Keratinocyte (primary cell): Measurements from ENCODE around the gene SCRN2.

Experiments used
- EZH2 ChIP-seq: IDR thresholded peaks from one replicate; pipeline ENCODE4 v1.6.1; 2012; ENCODE audit warnings: inconsistent platforms, mild to moderate bottlenecking, low read length, moderate library complexity
- TF ChIP-seq, protein P1 (sequence below), 3 experiments: IDR thresholded peaks in 1 of 3; conservative IDR thresholded peaks in 1 of 3; optimal IDR thresholded peaks in 1 of 3; 2 replicates in 2 of 3; 3 replicates in 1 of 3; pipeline versions ENCODE3 to v1.5.1; 2011; ENCODE audit warnings: low read length in 3 of 3, mild to moderate bottlenecking in 3 of 3, moderate library complexity in 2 of 3, control low read depth in 1 of 3, inconsistent platforms in 1 of 3; ENCODE audit not compliant: insufficient read depth in 2 of 3; ENCODE audit errors: extremely low read depth in 1 of 3

DNA sequence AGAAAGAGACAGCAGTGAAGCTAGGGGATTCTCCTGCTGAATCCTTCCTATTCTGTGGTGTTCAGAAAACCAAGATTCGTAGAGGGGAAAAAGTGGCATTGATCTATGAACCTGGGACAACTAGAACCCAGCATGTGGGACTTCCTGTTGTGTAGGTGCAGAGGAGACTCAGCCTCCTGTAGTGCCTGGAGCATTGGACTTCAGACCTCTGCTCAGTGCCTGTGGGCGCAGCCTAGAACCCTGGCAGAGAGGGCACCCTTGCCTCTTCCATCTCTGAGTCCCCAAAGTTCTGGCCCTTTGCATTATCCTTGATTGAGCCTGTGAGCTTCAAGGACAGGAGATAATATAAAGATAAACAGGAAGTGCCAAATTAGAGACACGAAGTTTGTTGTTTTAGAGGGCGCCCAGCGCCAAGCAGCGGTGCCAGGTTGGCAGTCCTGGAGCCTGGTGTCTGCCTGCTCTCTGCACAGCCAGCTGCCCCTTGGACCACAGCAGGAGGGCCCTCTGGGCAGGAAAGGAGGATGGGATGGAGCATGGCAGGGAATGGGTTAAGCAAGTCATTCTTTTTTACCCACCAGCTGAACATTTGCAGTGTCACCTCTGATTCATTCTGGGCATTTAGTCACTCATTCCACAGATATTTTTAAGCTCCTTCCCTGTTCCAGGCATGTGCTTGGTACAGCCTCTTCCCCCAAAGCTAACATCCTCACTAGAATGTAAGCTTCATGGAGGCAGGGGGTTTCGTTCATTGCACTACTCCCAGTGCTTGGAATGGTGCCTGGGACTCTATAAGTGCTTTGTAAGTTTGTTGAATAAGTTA, 21.8 kb upstream of the SCRN2 start:
- TF ChIP-seq, protein P1, sequence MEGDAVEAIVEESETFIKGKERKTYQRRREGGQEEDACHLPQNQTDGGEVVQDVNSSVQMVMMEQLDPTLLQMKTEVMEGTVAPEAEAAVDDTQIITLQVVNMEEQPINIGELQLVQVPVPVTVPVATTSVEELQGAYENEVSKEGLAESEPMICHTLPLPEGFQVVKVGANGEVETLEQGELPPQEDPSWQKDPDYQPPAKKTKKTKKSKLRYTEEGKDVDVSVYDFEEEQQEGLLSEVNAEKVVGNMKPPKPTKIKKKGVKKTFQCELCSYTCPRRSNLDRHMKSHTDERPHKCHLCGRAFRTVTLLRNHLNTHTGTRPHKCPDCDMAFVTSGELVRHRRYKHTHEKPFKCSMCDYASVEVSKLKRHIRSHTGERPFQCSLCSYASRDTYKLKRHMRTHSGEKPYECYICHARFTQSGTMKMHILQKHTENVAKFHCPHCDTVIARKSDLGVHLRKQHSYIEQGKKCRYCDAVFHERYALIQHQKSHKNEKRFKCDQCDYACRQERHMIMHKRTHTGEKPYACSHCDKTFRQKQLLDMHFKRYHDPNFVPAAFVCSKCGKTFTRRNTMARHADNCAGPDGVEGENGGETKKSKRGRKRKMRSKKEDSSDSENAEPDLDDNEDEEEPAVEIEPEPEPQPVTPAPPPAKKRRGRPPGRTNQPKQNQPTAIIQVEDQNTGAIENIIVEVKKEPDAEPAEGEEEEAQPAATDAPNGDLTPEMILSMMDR (optimal IDR thresholded peaks at IDR 0.05 in 1 of 3, IDR thresholded peaks at IDR 0.05 in 1 of 3, conservative IDR thresholded peaks at IDR 0.05 in 1 of 3; ENCODE audit: extremely low read depth in 1 of 3, insufficient read depth in 2 of 3, low read length in 3 of 3) = no peak
- no peak for TF ChIP-seq EZH2
